Nephron (organoid): ENCODE data around the gene EML3.
A peak's percentile ranks its signal among the peaks of the same experiment; 100 is the strongest.

Experiments
- H3K27ac Mint-ChIP-seq, 3 experiments: 2 replicates each; pipeline ENCODE4 v1.8.0; 2020; ENCODE audit warnings: mixed read lengths in 3 of 3, mild to moderate bottlenecking in 2 of 3, moderate library complexity in 1 of 3
- H3K27me3 Mint-ChIP-seq: 2 replicates; pipeline ENCODE4 v1.8.0; 2021; ENCODE audit warnings: low read depth, mild to moderate bottlenecking, moderate library complexity, mixed read lengths
- H3K36me3 Mint-ChIP-seq: 2 replicates; pipeline ENCODE4 v1.8.0; 2020; ENCODE audit warnings: low read depth, mixed read lengths
- H3K4me1 Mint-ChIP-seq: 2 replicates; pipeline ENCODE4 v1.8.0; 2020; ENCODE audit warnings: mixed read lengths
- H3K4me3 Mint-ChIP-seq, 3 experiments: 2 replicates each; pipeline ENCODE4 v1.8.0; 2020; ENCODE audit warnings: mild to moderate bottlenecking in 3 of 3, mixed read lengths in 3 of 3, moderate library complexity in 2 of 3
- H3K9me3 Mint-ChIP-seq: 2 replicates; pipeline ENCODE4 v1.8.0; 2020; ENCODE audit warnings: mixed read lengths
- TF ChIP-seq, protein P1 (sequence below), 3 experiments: fragments of 200-600 bp; sonication (generic); IDR thresholded peaks; one replicate each; pipeline ENCODE4 v1.5.0; 2021; ENCODE audit warnings: antibody characterized with exemption in 3 of 3; ENCODE audit not compliant: unreplicated experiment in 3 of 3

The EML3 gene

DNA sequence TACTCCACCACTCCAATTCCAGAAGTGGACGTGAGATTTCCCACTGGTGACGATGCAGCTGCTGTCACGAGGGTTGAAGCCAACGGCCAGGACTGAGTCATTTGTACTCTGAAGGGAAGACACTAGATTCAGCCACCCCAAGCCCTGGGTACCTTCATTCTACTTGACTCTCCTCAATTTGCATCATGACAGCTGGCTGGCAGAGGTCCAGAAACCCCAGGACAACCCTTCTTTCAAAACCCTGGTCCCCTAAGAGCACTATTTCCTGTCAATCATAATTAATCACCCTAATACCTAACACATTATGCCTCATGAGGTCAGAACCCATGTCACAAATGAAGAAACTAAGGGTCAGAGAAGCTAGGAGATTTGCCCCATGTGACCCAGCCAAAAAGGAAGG, 4.9 kb downstream of the EML3 start:
- H3K9me3 Mint-ChIP-seq, result no peaks in the 10 kb centered on the region
- H3K27me3 Mint-ChIP-seq, result peaks cover 16% of the 10 kb centered on the region
- H3K4me3 Mint-ChIP-seq, result peak overlapping the region in 2 of 3 experiments; percentile 2 to 10
- H3K36me3 Mint-ChIP-seq, result peaks cover 21% of the 10 kb centered on the region
- H3K4me1 Mint-ChIP-seq, result peaks cover 38% of the 10 kb centered on the region
- TF ChIP-seq, protein P1, sequence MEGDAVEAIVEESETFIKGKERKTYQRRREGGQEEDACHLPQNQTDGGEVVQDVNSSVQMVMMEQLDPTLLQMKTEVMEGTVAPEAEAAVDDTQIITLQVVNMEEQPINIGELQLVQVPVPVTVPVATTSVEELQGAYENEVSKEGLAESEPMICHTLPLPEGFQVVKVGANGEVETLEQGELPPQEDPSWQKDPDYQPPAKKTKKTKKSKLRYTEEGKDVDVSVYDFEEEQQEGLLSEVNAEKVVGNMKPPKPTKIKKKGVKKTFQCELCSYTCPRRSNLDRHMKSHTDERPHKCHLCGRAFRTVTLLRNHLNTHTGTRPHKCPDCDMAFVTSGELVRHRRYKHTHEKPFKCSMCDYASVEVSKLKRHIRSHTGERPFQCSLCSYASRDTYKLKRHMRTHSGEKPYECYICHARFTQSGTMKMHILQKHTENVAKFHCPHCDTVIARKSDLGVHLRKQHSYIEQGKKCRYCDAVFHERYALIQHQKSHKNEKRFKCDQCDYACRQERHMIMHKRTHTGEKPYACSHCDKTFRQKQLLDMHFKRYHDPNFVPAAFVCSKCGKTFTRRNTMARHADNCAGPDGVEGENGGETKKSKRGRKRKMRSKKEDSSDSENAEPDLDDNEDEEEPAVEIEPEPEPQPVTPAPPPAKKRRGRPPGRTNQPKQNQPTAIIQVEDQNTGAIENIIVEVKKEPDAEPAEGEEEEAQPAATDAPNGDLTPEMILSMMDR (IDR thresholded peaks at IDR 0.05; ENCODE audit: unreplicated experiment in 3 of 3), result no peak
- peak overlapping the region in 1 of 3 experiments; percentile 17 for H3K27ac Mint-ChIP-seq

GRCh38 chr11:62605902-62606301, 6.7 kb downstream of the EML3 start:
- Mint-ChIP-seq H3K4me3 (no peak overlapping the region), H3K27me3 (peaks cover 21% of the 10 kb centered on the region), H3K9me3 (no peaks in the 10 kb centered on the region), H3K27ac (no peak overlapping the region), H3K4me1 (peaks cover 34% of the 10 kb centered on the region), H3K36me3 (peaks cover 21% of the 10 kb centered on the region)
- TF ChIP-seq, protein P1 (IDR thresholded peaks at IDR 0.05; ENCODE audit: unreplicated experiment in 3 of 3), result no peak

GRCh38 chr11:62605467-62605866, 7.1 kb downstream of the EML3 start:
- Mint-ChIP-seq H3K27me3 (peaks cover 20% of the 10 kb centered on the region), H3K4me1 (peaks cover 36% of the 10 kb centered on the region), H3K36me3 (peaks cover 21% of the 10 kb centered on the region), H3K27ac (no peak overlapping the region), H3K9me3 (no peaks in the 10 kb centered on the region), H3K4me3 (no peak overlapping the region)
- TF ChIP-seq, protein P1 (IDR thresholded peaks at IDR 0.05; ENCODE audit: unreplicated experiment in 3 of 3), result no peak

DNA sequence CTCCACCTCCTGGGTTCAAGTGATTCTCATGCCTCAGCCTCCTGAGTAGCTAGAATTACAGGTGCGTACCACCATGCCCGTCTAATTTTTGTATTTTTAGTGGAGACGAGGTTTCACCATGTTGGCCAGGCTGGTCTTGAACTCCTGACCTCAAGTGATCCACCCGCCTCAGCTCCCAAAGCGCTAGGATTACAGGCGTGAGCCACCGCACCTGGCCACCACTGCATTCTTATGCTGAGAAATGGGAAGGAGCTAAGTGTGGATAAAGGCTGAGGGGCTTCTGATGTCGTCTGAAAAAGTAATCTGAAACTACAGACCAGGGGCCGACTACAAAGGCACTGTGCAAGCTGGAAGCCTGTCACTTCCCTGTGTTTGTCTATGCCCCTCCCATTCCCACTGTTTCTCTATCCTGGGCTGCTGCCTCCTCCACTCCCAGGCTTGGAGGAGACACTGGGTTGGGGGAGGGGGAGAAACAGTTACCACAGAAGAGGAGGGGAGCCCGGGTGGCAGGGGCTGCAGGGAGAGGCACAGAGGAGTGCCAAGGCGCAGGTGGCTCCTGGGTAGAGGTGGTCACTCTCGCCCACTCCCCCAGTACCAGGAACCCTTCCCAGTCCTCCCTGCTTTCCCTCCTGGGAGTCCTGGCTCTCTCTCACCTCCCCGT, 8.0 kb downstream of the EML3 start:
- Mint-ChIP-seq H3K4me1 (peaks cover 41% of the 10 kb centered on the region), H3K27ac (peak overlapping the region; percentile 46 to 85 (median 81)), H3K9me3 (no peaks in the 10 kb centered on the region), H3K36me3 (peaks cover 25% of the 10 kb centered on the region), H3K4me3 (peak overlapping the region; percentile 61 to 64 (median 63)), H3K27me3 (peaks cover 16% of the 10 kb centered on the region)
- TF ChIP-seq, protein P1 (IDR thresholded peaks at IDR 0.05; ENCODE audit: unreplicated experiment in 3 of 3), result no peak

DNA sequence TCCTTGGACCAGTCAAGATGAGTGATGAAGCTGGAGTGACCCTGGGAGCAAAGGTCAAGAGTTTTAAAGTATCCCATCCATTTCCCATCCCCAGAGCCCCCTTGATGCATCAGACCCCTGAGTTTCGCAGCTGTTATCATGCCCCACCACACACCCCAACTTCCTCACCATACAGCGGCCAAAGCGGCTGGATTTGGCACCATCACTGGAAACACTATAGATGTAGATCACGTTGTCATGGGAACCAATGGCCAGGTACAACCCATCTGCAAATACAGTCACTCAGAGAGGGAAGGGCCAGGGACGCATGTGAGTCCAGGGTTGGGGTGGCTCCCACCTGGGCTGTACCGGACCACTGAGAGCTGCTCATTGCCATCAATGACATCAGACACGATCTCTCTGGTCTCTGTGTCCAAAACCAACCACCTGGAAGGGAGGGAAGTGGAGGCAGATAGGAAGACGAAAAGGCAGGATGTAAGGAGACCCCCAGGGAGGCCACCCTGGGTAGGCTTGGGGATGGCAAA, 8.7 kb downstream of the EML3 start:
- TF ChIP-seq, protein P1 (IDR thresholded peaks at IDR 0.05; ENCODE audit: unreplicated experiment in 3 of 3), result no peak
- no peaks in the 10 kb centered on the region for H3K9me3 Mint-ChIP-seq
- peaks cover 29% of the 10 kb centered on the region for H3K36me3 Mint-ChIP-seq
- H3K27ac Mint-ChIP-seq, result peak overlapping the region; percentile 46 to 85 (median 81)
- peaks cover 48% of the 10 kb centered on the region for H3K4me1 Mint-ChIP-seq
- peaks cover 20% of the 10 kb centered on the region for H3K27me3 Mint-ChIP-seq
- H3K4me3 Mint-ChIP-seq, result peak overlapping the region; percentile 75 to 85 (median 83)

- peaks cover 33% of the 10 kb centered on the region for H3K36me3 Mint-ChIP-seq
- TF ChIP-seq, protein P1 (IDR thresholded peaks at IDR 0.05; ENCODE audit: unreplicated experiment in 3 of 3), result no peak
- H3K4me1 Mint-ChIP-seq, result peaks cover 52% of the 10 kb centered on the region
- peak overlapping the region; percentile 20 to 85 (median 46) for H3K27ac Mint-ChIP-seq
- H3K4me3 Mint-ChIP-seq, result peak overlapping the region; percentile 75 to 85 (median 83)
- peaks cover 20% of the 10 kb centered on the region for H3K27me3 Mint-ChIP-seq
- H3K9me3 Mint-ChIP-seq, result no peaks in the 10 kb centered on the region
Observed at GRCh38 chr11:62603072-62603408, 9.5 kb downstream of the EML3 start.
